Measurements from ENCODE around the gene TMEM144. TPM values are rescaled to one million over a fixed set of nuclear protein-coding genes. Genes with fewer than 3 reads are reported as not detected.

TMEM144 gene
- total RNA-seq, 1 donor = 5.6 TPM

DNA sequence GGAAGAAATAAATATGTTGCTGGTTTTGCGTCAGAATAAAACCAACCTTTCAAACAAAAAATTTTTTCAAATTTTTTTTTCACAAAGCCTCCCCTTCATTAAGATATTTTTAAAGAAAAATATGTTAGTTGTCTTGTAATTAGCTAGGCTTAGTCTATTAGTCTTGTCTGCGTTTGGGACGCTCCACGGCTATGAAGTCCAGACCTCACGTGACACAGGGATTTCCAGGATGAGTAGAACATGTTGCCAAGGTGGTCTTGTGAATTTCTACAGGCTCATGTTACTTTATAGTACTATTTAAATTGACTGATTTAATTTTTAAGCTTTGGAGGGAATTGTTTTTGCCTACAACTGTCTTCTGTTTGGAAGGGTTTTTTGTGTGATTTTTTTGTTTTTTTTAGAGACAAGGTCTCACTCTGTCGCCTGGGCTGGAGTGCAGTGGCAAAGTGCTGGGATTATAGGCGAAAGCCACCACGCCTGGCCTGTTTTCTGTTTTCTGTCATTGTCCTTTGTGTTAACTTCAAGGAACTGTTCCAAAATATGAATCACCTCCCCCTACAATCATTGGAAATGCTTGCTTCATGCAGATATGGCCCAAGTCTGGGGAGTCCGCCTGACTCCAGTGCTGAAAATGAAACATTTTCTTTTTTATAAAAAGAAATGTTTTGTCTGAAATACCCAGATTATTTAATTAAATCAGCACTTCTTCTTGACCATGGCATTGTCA lies 26.2 kb downstream of the TMEM144 start:
- TF ChIP-seq, protein P1, sequence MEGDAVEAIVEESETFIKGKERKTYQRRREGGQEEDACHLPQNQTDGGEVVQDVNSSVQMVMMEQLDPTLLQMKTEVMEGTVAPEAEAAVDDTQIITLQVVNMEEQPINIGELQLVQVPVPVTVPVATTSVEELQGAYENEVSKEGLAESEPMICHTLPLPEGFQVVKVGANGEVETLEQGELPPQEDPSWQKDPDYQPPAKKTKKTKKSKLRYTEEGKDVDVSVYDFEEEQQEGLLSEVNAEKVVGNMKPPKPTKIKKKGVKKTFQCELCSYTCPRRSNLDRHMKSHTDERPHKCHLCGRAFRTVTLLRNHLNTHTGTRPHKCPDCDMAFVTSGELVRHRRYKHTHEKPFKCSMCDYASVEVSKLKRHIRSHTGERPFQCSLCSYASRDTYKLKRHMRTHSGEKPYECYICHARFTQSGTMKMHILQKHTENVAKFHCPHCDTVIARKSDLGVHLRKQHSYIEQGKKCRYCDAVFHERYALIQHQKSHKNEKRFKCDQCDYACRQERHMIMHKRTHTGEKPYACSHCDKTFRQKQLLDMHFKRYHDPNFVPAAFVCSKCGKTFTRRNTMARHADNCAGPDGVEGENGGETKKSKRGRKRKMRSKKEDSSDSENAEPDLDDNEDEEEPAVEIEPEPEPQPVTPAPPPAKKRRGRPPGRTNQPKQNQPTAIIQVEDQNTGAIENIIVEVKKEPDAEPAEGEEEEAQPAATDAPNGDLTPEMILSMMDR (IDR thresholded peaks at IDR 0.05; ENCODE audit: insufficient read depth, low read length) = no peak
- H3K4me3 ChIP-seq (ENCODE audit: low read depth, low read length) = no peak overlapping the region
- peak; percentile 20 for DNase-seq (ENCODE audit: low read depth)

DNA sequence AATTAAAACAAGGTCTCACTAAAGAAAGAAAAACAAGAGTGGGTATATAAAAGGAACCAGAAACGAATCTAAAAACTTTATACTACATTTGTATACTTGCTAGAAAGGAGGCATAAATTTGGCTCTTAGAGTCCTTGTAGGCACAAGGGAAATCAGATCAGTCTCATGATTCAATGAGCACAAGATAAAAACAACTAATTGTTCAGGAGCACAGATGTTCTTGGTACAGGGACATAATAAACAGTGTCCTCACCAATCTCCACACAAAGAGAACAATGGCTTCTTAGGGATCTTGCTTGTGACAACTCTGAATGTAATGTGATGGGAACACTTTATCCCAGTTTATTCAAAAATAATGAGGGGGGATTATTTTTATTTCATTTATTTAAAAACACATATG lies 28.3 kb downstream of the TMEM144 start:
- DNase-seq (ENCODE audit: low read depth) = no peak
- no peak overlapping the region for H3K4me3 ChIP-seq (ENCODE audit: low read depth, low read length)
- TF ChIP-seq, protein P1 (IDR thresholded peaks at IDR 0.05; ENCODE audit: insufficient read depth, low read length) = no peak

DNA sequence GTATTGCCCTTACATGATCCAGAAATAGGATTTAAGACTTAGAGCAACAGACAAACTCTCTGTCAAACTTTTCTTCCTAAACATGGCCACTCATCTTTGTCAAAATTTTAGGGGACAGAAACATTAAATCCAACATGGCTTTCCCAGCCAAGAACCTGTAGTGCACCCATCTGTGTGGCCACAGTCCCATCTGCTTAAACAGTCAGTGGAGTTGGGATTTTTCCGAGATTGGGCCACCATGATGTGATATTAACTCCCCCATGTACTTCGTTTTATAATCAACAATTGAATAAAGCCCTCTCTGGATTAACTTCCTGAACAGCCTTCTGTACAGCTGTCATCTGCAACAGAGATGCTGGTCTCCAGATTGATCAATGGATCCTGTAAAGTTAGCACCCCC lies 28.9 kb downstream of the TMEM144 start:
- H3K4me3 ChIP-seq (ENCODE audit: low read depth, low read length) = no peak overlapping the region
- TF ChIP-seq, protein P1 (IDR thresholded peaks at IDR 0.05; ENCODE audit: insufficient read depth, low read length) = no peak
- DNase-seq (ENCODE audit: low read depth) = no peak

DNA sequence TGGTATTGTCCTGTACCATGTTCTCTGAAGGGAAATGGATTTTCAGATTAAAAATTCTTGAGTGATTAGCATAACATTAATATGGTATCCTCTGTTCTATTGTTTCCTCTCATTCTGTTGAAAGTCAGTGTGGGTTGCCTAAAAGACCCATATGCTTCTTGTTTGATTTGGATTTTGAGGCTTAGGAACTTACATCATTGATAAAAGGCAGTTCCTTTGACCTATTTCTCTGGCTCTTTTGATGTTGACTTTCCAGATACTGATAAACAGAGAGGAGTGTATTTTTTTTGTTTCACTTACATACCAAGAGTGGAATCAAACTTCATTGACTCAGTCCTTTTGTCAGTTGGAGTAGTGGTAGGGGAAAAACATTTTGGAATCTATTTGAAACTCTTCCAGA lies 32.8 kb downstream of the TMEM144 start:
- TF ChIP-seq, protein P1 (IDR thresholded peaks at IDR 0.05; ENCODE audit: insufficient read depth, low read length) = no peak
- peak; percentile 10 for DNase-seq (ENCODE audit: low read depth)
- H3K4me3 ChIP-seq (ENCODE audit: low read depth, low read length) = no peak overlapping the region

DNA sequence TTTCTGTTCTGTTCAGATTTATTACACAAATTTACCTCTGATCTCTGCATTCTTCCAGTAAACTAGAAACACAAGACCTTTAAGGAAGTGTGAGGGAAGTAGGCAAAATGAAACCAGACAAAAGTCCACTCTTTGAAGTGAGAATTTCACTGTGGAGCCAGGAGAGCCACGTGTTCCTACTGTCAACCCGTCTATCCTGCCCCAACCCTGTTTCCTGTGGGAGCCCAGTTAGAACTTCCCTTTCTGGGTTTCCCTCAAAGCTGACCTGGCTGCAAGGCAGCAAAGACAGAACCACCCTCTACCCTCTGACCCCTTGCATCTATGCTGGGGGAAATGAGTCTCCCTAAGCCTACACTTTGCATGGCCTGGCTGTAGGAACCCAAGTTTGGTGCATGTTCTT lies 40.0 kb downstream of the TMEM144 start:
- TF ChIP-seq, protein P1 (IDR thresholded peaks at IDR 0.05; ENCODE audit: insufficient read depth, low read length) = no peak
- no peak for DNase-seq (ENCODE audit: low read depth)
- H3K4me3 ChIP-seq (ENCODE audit: low read depth, low read length) = no peak overlapping the region

DNA sequence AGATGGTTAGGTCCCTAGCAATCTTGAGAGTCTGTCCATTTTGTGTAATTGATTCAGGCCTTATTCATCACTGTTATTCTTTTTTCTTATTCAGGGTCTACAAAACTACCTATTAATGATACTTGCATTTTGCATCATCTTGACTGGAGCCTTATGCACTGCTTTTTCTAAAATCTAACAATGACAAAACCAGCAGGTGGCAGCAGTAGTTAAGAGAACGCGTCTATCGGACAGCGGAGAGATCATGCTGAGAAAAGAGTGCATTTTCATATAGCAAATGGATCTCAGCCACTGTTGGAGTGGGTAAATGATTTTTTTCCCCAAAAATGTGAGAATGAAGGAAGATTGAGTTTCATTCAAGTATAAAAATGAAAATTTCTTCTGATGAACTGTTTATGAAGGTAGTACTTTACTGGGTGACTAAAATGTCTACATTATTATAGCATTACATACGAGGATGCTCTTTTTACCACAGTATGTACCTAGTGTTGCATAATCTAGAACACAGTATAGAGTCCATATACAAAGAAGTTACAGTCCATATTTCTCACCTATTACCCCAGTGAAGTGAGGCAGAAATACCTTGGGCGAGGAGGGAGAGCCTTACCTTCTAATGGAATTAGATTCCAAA lies 43.2 kb downstream of the TMEM144 start:
- peak; percentile 78 for DNase-seq (ENCODE audit: low read depth)
- TF ChIP-seq, protein P1 (IDR thresholded peaks at IDR 0.05; ENCODE audit: insufficient read depth, low read length) = peak; percentile 66
- H3K4me3 ChIP-seq (ENCODE audit: low read depth, low read length) = no peak overlapping the region

All from fibroblast of the aortic adventitia (primary cell).